ENCODE data around the gene MYPOP. TPM values are rescaled to one million over a fixed set of nuclear protein-coding genes. Genes with fewer than 3 reads are reported as not detected.

MYPOP gene
- total and polyA plus RNA-seq, 2 experiments from 2014 or later: 3.1 to 3.5 TPM

DNA sequence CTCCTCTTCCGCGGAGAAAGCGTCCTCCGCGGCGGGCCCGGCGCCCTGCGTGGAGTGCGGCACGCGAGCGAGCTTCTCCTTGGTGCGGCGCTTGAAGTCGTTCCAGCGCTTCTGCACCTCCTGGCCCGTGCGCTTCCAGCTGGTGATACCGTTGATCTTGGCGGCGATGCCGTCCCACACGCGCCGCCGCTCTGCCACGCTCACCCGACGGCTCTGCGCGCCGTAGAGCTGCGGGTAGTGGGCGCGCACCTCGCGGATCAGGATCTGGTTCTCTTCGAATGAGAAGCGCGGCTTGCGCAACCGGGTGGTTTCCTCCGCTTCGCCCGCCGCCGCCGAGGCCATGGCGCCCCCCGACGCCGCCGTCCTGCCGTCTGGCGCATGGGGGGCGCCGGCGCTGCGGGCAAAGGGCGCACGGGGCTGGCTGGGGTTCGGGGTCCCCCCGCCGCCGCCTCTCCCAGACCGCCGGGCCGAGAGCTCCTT is 941 bp downstream of the MYPOP start:
- no peaks in the 10 kb centered on the region for H3K27me3 ChIP-seq
- peaks cover 17% of the 10 kb centered on the region for H3K4me1 ChIP-seq (ENCODE audit: insufficient read depth)
- H3K9me2 ChIP-seq (replicated peaks; ENCODE audit: insufficient read depth): no peaks in the 10 kb centered on the region
- DNase-seq (ENCODE audit: low spot score): peak; percentile 76
- H3K36me3 ChIP-seq (replicated peaks; ENCODE audit: insufficient read depth, low read depth): no peaks in the 10 kb centered on the region
- no peaks in the 10 kb centered on the region for H3K9me3 ChIP-seq (ENCODE audit: low read depth)
- TF ChIP-seq EZH2 (IDR thresholded peaks at IDR 0.05; ENCODE audit: borderline replicate concordance) (no peak), EZH2phosphoT487 (IDR thresholded peaks at IDR 0.05; ENCODE audit: low read depth, severe bottlenecking, unreplicated experiment) (no peak)
- TF ChIP-seq, protein P1, sequence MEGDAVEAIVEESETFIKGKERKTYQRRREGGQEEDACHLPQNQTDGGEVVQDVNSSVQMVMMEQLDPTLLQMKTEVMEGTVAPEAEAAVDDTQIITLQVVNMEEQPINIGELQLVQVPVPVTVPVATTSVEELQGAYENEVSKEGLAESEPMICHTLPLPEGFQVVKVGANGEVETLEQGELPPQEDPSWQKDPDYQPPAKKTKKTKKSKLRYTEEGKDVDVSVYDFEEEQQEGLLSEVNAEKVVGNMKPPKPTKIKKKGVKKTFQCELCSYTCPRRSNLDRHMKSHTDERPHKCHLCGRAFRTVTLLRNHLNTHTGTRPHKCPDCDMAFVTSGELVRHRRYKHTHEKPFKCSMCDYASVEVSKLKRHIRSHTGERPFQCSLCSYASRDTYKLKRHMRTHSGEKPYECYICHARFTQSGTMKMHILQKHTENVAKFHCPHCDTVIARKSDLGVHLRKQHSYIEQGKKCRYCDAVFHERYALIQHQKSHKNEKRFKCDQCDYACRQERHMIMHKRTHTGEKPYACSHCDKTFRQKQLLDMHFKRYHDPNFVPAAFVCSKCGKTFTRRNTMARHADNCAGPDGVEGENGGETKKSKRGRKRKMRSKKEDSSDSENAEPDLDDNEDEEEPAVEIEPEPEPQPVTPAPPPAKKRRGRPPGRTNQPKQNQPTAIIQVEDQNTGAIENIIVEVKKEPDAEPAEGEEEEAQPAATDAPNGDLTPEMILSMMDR (IDR thresholded peaks at IDR 0.05; ENCODE audit: poor library complexity): no peak
- peak overlapping the region; percentile 6 for H3K27ac ChIP-seq
- H3K79me2 ChIP-seq: peaks cover 28% of the 10 kb centered on the region
- peak overlapping the region; percentile 57 for H2AFZ ChIP-seq
- H4K20me1 ChIP-seq (ENCODE audit: insufficient read depth, poor library complexity, severe bottlenecking): peaks cover 6% of the 10 kb centered on the region
- H3K4me2 ChIP-seq: peak overlapping the region; percentile 97
- H3K4me3 ChIP-seq: peak overlapping the region; percentile 64
- WGBS (ENCODE audit: low lambda C conversion rate, missing lambda C conversion rate): 2% methylated on average over 26 of the region's 69 CpGs

DNA sequence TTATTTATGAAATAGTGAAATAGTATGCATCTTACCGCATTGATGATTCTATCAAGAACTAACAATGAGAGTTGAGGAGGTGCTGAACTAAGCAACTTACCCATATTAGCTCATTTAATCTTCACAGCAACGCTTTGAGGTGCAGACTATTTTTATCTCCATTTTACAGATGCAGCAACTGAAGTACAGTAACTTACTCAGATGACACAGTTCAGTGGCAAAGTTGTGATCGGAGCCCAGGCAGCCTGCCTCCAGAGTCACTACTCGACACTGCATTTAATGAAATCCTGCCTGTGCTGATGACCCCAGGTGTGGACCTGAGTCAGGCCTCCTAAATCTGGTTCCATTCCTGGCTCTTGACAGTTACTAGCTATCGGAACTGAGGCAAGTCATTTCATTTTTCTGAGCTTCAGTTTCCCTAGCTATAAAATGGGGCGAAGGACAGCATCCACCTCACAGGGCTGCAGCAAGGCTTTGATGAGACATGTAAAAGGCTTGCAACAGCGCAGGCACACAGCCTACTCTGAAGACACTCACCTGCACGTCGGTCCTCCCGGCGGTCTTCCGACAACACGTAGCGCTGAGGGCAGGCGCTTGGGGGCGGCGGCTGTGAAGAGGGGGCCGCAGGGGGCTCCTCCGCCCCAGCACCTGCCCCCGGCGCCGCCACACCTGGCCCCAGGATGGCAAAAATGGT is 1.5 kb downstream of the MYPOP start:
- peaks cover 6% of the 10 kb centered on the region for H4K20me1 ChIP-seq (ENCODE audit: insufficient read depth, poor library complexity, severe bottlenecking)
- peaks cover 21% of the 10 kb centered on the region for H3K4me1 ChIP-seq (ENCODE audit: insufficient read depth)
- peak overlapping the region; percentile 57 for H2AFZ ChIP-seq
- TF ChIP-seq EZH2 (IDR thresholded peaks at IDR 0.05; ENCODE audit: borderline replicate concordance): no peak
- no peaks in the 10 kb centered on the region for H3K9me3 ChIP-seq (ENCODE audit: low read depth)
- no peaks in the 10 kb centered on the region for H3K36me3 ChIP-seq (replicated peaks; ENCODE audit: insufficient read depth, low read depth)
- peak overlapping the region; percentile 97 for H3K4me2 ChIP-seq
- no peak overlapping the region for H3K27ac ChIP-seq
- 46% methylated on average over 14 of the region's 22 CpGs for WGBS (ENCODE audit: low lambda C conversion rate, missing lambda C conversion rate)
- H3K79me2 ChIP-seq: peaks cover 28% of the 10 kb centered on the region
- peak overlapping the region; percentile 64 for H3K4me3 ChIP-seq
- no peaks in the 10 kb centered on the region for H3K27me3 ChIP-seq
- DNase-seq (ENCODE audit: low spot score): peak; percentile 37
- no peaks in the 10 kb centered on the region for H3K9me2 ChIP-seq (replicated peaks; ENCODE audit: insufficient read depth)

DNA sequence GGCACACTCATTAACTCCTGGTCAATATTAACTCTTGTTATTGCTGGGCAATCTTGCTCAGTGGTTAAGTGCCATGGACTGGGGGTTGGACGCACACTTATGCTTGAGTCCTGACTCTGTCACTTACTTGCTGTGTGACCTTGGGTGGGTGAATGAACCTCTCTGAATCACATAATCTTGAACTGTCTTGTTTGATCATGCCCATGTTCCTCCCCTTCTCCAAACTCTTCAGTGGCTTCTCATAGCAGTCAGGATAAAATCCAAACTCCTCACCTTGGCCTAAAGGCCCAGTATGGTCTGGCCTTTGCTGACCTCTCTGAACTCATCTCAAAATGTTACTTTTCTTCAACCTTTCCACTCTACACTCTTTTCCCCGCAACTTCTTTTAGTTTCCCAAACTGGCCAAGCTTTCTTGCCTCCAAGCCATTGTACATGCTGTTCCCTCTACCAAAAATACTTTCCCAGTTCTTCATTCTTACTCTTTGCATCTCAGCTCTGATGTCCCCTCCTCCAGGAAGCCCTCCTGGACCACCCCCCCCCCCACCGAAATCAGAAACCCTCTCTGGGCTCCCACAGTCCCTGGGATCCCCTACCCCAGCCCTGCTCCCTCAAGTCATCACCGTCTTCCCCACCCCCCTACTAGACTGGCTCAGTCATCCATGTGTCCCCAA is 2.4 kb downstream of the MYPOP start:
- H3K4me1 ChIP-seq (ENCODE audit: insufficient read depth): peaks cover 24% of the 10 kb centered on the region
- H3K79me2 ChIP-seq: peaks cover 28% of the 10 kb centered on the region
- no peak overlapping the region for H2AFZ ChIP-seq
- no peak overlapping the region for H3K27ac ChIP-seq
- DNase-seq (ENCODE audit: low spot score): no peak
- 97% methylated on average over 3 of the region's 4 CpGs for WGBS (ENCODE audit: low lambda C conversion rate, missing lambda C conversion rate)
- no peak overlapping the region for H3K4me3 ChIP-seq
- peak overlapping the region; percentile 97 for H3K4me2 ChIP-seq
- H3K36me3 ChIP-seq (replicated peaks; ENCODE audit: insufficient read depth, low read depth): no peaks in the 10 kb centered on the region
- TF ChIP-seq, protein P1 (IDR thresholded peaks at IDR 0.05; ENCODE audit: poor library complexity): no peak
- no peaks in the 10 kb centered on the region for H3K27me3 ChIP-seq
- H3K9me2 ChIP-seq (replicated peaks; ENCODE audit: insufficient read depth): no peaks in the 10 kb centered on the region
- peaks cover 6% of the 10 kb centered on the region for H4K20me1 ChIP-seq (ENCODE audit: insufficient read depth, poor library complexity, severe bottlenecking)
- no peaks in the 10 kb centered on the region for H3K9me3 ChIP-seq (ENCODE audit: low read depth)

DNA sequence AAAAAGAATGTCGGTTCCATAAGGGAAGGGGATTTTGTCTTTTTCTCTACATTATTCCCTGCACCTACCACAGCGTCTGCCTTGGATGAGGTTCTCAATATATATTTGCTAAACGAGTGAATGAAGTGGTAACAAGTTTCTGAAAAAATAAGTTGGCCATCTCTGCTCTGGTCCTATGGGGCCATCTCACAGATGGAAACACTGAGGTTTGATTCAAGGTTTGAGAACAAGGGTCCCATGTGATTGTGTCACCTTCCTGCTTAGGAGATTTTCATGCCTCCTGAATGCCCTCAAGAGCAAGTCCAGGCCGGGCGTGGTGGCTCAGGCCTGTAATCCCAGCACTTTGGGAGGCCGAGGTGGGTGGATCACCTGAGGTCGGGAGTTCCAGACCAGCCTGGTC is 3.2 kb downstream of the MYPOP start:
- TF ChIP-seq EZH2 (IDR thresholded peaks at IDR 0.05; ENCODE audit: borderline replicate concordance): no peak
- no peak for TF ChIP-seq EZH2phosphoT487 (IDR thresholded peaks at IDR 0.05; ENCODE audit: low read depth, severe bottlenecking, unreplicated experiment)
- TF ChIP-seq, protein P1 (IDR thresholded peaks at IDR 0.05; ENCODE audit: poor library complexity): no peak
- no peaks in the 10 kb centered on the region for H3K36me3 ChIP-seq (replicated peaks; ENCODE audit: insufficient read depth, low read depth)
- 95% methylated on average over 7 of the region's 7 CpGs for WGBS (ENCODE audit: low lambda C conversion rate, missing lambda C conversion rate)

More for the DNA sequence above, 3.2 kb downstream of the MYPOP start:
- Histone ChIP-seq H3K27me3 (no peaks in the 10 kb centered on the region), H3K79me2 (peaks cover 28% of the 10 kb centered on the region), H3K9me2 (replicated peaks; ENCODE audit: insufficient read depth) (no peaks in the 10 kb centered on the region), H4K20me1 (ENCODE audit: insufficient read depth, poor library complexity, severe bottlenecking) (peaks cover 6% of the 10 kb centered on the region), H3K4me2 (no peak overlapping the region), H3K27ac (no peak overlapping the region), H3K9me3 (ENCODE audit: low read depth) (no peaks in the 10 kb centered on the region), H3K4me1 (ENCODE audit: insufficient read depth) (peaks cover 24% of the 10 kb centered on the region), H2AFZ (no peak overlapping the region), H3K4me3 (no peak overlapping the region)
- no peak for DNase-seq (ENCODE audit: low spot score)

Measured in hepatocyte (in vitro differentiated cells).